ENCODE data around the gene MAGEA2B. TPM values are rescaled to one million over a fixed set of nuclear protein-coding genes. Genes with fewer than 3 reads are reported as not detected.
"Not testable (repeated sequence)": the region's sequence is repeated elsewhere in the genome, so short reads cannot be mapped to it uniquely, and the experiment has no call there.

MAGEA2B gene
- total RNA-seq, 1 donor = not detected

GRCh38 chrX:152733261-152733975, 19.0 kb downstream of the MAGEA2B start, which contains the start of the genes CSAG1 and MAGEA12:
CSAG1 (minus strand) TSS chrX:152733721; CDS start chrX:152732460, 1,261 bp downstream.
MAGEA12 (plus strand) TSS chrX:152733757; CDS start chrX:152736162, 2,405 bp downstream.
- no peak within 1 kb of the TSS for H3K4me3 ChIP-seq (ENCODE audit: low read depth, low read length)
- DNase-seq (ENCODE audit: low read depth) = no peak
- TF ChIP-seq CTCF (IDR thresholded peaks at IDR 0.05; ENCODE audit: insufficient read depth, low read length) = no peak

- DNase-seq (ENCODE audit: low read depth); H3K4me3 ChIP-seq (ENCODE audit: low read depth, low read length): not testable (repeated sequence)
Observed at GRCh38 chrX:152734143-152734858, 19.9 kb downstream of the MAGEA2B start.

GRCh38 chrX:152735101-152735500, 20.7 kb downstream of the MAGEA2B start:
- H3K4me3 ChIP-seq (ENCODE audit: low read depth, low read length) = no peak overlapping the region
- no peak for DNase-seq (ENCODE audit: low read depth)
- no peak for TF ChIP-seq CTCF (IDR thresholded peaks at IDR 0.05; ENCODE audit: insufficient read depth, low read length)

GRCh38 chrX:152735860-152736511, 21.6 kb downstream of the MAGEA2B start:
- no peak overlapping the region for H3K4me3 ChIP-seq (ENCODE audit: low read depth, low read length)
- DNase-seq (ENCODE audit: low read depth) = no peak
- no peak for TF ChIP-seq CTCF (IDR thresholded peaks at IDR 0.05; ENCODE audit: insufficient read depth, low read length)

- H3K4me3 ChIP-seq (ENCODE audit: low read depth, low read length); DNase-seq (ENCODE audit: low read depth): not testable (repeated sequence)
Observed at GRCh38 chrX:152736528-152736927, 22.1 kb downstream of the MAGEA2B start.

GRCh38 chrX:152738560-152738959, 24.1 kb downstream of the MAGEA2B start:
- no peak for TF ChIP-seq CTCF (IDR thresholded peaks at IDR 0.05; ENCODE audit: insufficient read depth, low read length)
- DNase-seq (ENCODE audit: low read depth) = no peak
- H3K4me3 ChIP-seq (ENCODE audit: low read depth, low read length) = no peak overlapping the region

GRCh38 chrX:152753686-152754650, 39.5 kb downstream of the MAGEA2B start, which contains the start of gene MAGEA2:
MAGEA2 (minus strand) TSS chrX:152753842; CDS start chrX:152751363, 2,479 bp downstream.
- DNase-seq (ENCODE audit: low read depth); H3K4me3 ChIP-seq (ENCODE audit: low read depth, low read length): not testable (repeated sequence)

- not testable (repeated sequence) for DNase-seq (ENCODE audit: low read depth); H3K4me3 ChIP-seq (ENCODE audit: low read depth, low read length)
Observed at GRCh38 chrX:152754871-152755270, 40.4 kb downstream of the MAGEA2B start.

GRCh38 chrX:152758918-152759317, 44.5 kb downstream of the MAGEA2B start, which contains the start of gene CSAG3:
CSAG3 (plus strand) TSS chrX:152759218.
- H3K4me3 ChIP-seq (ENCODE audit: low read depth, low read length); DNase-seq (ENCODE audit: low read depth): not testable (repeated sequence)

GRCh38 chrX:152759544-152759943, 45.1 kb downstream of the MAGEA2B start:
- DNase-seq (ENCODE audit: low read depth); H3K4me3 ChIP-seq (ENCODE audit: low read depth, low read length): not testable (repeated sequence)

- not testable (repeated sequence) for H3K4me3 ChIP-seq (ENCODE audit: low read depth, low read length); DNase-seq (ENCODE audit: low read depth)
Observed at GRCh38 chrX:152761582-152761981, 47.2 kb downstream of the MAGEA2B start.

- not testable (repeated sequence) for DNase-seq (ENCODE audit: low read depth); H3K4me3 ChIP-seq (ENCODE audit: low read depth, low read length)
Observed at GRCh38 chrX:152766562-152766961, 52.1 kb downstream of the MAGEA2B start.

All from fibroblast of the aortic adventitia (primary cell).